PC-9 (cell line): Measurements from ENCODE around the gene SNPH. TPM values are rescaled to one million over a fixed set of nuclear protein-coding genes. Genes with fewer than 3 reads are reported as not detected.

Experiments used
- BruUV-seq: library from RNA; stranded (reverse); fragments of 400-500 nt; replicated peaks from 2 replicates; lab custom pipeline; 2021; lab: Mats Ljungman, UMichigan
- CTCF ChIA-PET: fragments of 300-600 bp; sonication (Branson Sonifier 250); formaldehyde crosslinking; loops from one replicate; lab custom pipeline; 2022; ENCODE audit warnings: antibody characterized with exemption; lab: Charles Lee
- POLR2A ChIA-PET: fragments of 300-600 bp; sonication (Branson Sonifier 250); formaldehyde crosslinking; loops from one replicate; lab custom pipeline; 2022; ENCODE audit warnings: antibody characterized with exemption; ENCODE audit not compliant: unreplicated experiment; lab: Charles Lee
- DNase-seq, 2 experiments: peaks; one replicate each; pipeline versions ENCODE4 v3.0.0 to v3.0.0-alpha.2; 2015 to 2022; ENCODE audit warnings: mixed read lengths in 1 of 2
- H2AFZ ChIP-seq: fragments of 200-600 bp; sonication (generic); 2 replicates; pipeline ENCODE4 v1.8.1; 2017; ENCODE audit warnings: antibody characterized with exemption
- H3F3A ChIP-seq: fragments of 200-600 bp; sonication (generic); 2 replicates; pipeline ENCODE4 v1.8.1; 2017; ENCODE audit warnings: antibody characterized with exemption, mild to moderate bottlenecking, low read depth; ENCODE audit not compliant: insufficient read depth
- H3K27ac ChIP-seq: fragments of 200-600 bp; sonication (generic); 2 replicates; pipeline ENCODE4 v1.6.1; 2016; ENCODE audit warnings: mixed run types
- H3K27me3 ChIP-seq: fragments of 200-600 bp; sonication (generic); 2 replicates; pipeline ENCODE4 v1.6.1; 2016; ENCODE audit warnings: low read depth, mixed run types; ENCODE audit not compliant: insufficient read depth
- H3K36me3 ChIP-seq: fragments of 200-600 bp; sonication (generic); 2 replicates; pipeline ENCODE4 v1.6.1; 2016; ENCODE audit warnings: low read depth, mixed run types
- H3K4me1 ChIP-seq: fragments of 200-600 bp; sonication (generic); replicated peaks from 2 replicates; pipeline ENCODE4 v1.6.1; 2016; ENCODE audit warnings: mixed run types; ENCODE audit not compliant: insufficient read depth
- H3K4me2 ChIP-seq: fragments of 200-600 bp; sonication (generic); 2 replicates; pipeline ENCODE4 v1.6.1; 2017; ENCODE audit warnings: mixed run types
- H3K4me3 ChIP-seq: fragments of 200-600 bp; sonication (generic); 2 replicates; pipeline ENCODE4 v1.6.1; 2016; ENCODE audit warnings: mixed run types
- H3K79me2 ChIP-seq: fragments of 200-600 bp; sonication (generic); 2 replicates; pipeline ENCODE4 v1.6.1; 2017; ENCODE audit warnings: low read depth, mixed run types
- H3K9me2 ChIP-seq: fragments of 200-600 bp; sonication (generic); 2 replicates; pipeline ENCODE4 v1.8.1; 2017; ENCODE audit warnings: mild to moderate bottlenecking; ENCODE audit not compliant: insufficient read depth
- H3K9me3 ChIP-seq: fragments of 200-600 bp; sonication (generic); 2 replicates; pipeline ENCODE4 v1.8.1; 2016; ENCODE audit warnings: low read depth; ENCODE audit not compliant: insufficient read depth
- H4K20me1 ChIP-seq: fragments of 200-600 bp; sonication (generic); 2 replicates; pipeline ENCODE4 v1.8.1; 2017; ENCODE audit not compliant: insufficient read depth
- EZH2 ChIP-seq: fragments of 200-600 bp; sonication (generic); IDR thresholded peaks from 2 replicates; pipeline ENCODE4 v1.8.0; 2017; ENCODE audit warnings: antibody characterized with exemption, low read depth
- intact Hi-C: fragments of 100-400 bp; cut with micrococcal nuclease; formaldehyde crosslinking; loops from one replicate; pipeline ENCODE4 v1.10.0; 2022; ENCODE audit not compliant: unreplicated experiment
- total RNA-seq: library from RNA; stranded (reverse); gene quantifications from 2 replicates; pipeline ENCODE4 v1.2.3, GENCODE V29; 2021
- TF ChIP-seq, protein P1 (sequence below): fragments of 200-600 bp; sonication (generic); conservative IDR thresholded peaks from 2 replicates; pipeline ENCODE4 v1.6.1; 2017; ENCODE audit warnings: mixed run types, antibody characterized with exemption, mild to moderate bottlenecking, moderate library complexity

SNPH gene
- total RNA-seq, 1 experiment from 2014 or later, result 3.4 TPM

DNA sequence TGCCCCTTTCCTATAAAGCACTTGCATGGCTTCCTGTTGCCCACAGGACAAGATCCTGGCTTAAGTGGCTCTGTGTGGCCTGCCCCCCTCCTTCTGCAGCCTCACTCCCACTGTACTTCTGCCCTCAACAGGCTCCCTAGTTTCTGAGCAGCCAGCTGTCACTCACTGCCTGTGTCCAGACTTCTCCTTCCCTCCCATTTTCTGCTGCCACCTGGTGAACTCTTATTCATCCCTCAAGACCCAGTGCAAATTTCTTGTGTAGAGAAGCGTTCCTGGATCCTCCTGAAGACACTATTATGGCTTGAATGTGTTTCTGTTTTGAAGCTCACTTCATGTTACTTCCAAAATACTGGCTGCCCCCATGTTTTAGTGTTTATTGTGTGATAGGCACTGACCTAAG is 26.5 kb downstream of the SNPH start:
- ChIA-PET CTCF (no interaction called here), POLR2A (no interaction called here)
- no peaks in the 10 kb centered on the region for H3F3A ChIP-seq
- H3K4me1 ChIP-seq, result no peaks in the 10 kb centered on the region
- H3K36me3 ChIP-seq, result no peaks in the 10 kb centered on the region
- no peaks in the 10 kb centered on the region; the same call in 1 of the 2 replicates for H4K20me1 ChIP-seq
- H3K9me2 ChIP-seq, result no peaks in the 10 kb centered on the region
- no peak overlapping the region for H2AFZ ChIP-seq
- BruUV-seq, result no TSS peak
- no peak for TF ChIP-seq EZH2
- TF ChIP-seq, protein P1, sequence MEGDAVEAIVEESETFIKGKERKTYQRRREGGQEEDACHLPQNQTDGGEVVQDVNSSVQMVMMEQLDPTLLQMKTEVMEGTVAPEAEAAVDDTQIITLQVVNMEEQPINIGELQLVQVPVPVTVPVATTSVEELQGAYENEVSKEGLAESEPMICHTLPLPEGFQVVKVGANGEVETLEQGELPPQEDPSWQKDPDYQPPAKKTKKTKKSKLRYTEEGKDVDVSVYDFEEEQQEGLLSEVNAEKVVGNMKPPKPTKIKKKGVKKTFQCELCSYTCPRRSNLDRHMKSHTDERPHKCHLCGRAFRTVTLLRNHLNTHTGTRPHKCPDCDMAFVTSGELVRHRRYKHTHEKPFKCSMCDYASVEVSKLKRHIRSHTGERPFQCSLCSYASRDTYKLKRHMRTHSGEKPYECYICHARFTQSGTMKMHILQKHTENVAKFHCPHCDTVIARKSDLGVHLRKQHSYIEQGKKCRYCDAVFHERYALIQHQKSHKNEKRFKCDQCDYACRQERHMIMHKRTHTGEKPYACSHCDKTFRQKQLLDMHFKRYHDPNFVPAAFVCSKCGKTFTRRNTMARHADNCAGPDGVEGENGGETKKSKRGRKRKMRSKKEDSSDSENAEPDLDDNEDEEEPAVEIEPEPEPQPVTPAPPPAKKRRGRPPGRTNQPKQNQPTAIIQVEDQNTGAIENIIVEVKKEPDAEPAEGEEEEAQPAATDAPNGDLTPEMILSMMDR, result no peak
- intact Hi-C loops, result no loop called here
- no peak overlapping the region for H3K4me2 ChIP-seq
- H3K27ac ChIP-seq, result no peak overlapping the region
- no peak for DNase-seq
- no peaks in the 10 kb centered on the region for H3K9me3 ChIP-seq
- H3K4me3 ChIP-seq, result no peak overlapping the region
- no peaks in the 10 kb centered on the region for H3K27me3 ChIP-seq
- H3K79me2 ChIP-seq, result no peaks in the 10 kb centered on the region

DNA sequence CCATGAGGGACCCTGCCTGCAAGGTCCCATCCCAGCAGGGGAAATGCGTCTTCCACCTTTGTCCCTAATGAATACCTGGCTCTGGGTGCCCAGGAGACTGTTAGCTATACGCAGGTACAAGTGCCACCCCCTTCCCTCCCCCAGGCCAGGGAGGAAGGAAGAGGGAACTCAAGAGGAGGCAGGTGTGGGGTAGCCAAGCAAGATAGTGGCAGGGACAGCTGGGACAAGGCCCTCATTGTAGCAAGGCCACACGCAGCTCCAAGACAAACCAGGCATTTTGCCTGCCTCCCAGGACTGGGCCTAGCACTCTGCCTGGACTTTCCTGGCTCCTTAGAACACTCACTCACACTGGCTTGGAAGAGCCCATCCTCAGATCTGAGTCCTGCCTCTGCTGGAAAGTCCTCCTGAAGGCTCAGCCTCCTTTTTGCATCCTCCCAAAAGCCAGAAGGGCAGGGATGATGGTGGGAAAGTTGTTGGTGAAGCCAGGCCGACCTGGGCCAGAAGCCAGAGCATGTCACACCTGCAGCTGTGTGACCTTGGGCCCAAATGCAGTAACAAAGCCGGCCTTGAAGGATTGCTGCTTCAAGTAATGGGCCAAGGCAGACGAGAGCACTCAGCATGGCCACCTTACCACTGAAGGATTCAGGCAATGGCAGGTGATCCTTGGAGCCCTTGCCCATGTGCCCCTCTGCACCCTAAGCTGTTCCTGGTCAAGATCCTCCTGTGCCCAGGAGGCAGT is 27.7 kb downstream of the SNPH start:
- Histone ChIP-seq H3K9me3 (no peaks in the 10 kb centered on the region), H2AFZ (no peak overlapping the region), H3K27ac (no peak overlapping the region), H3K4me2 (no peak overlapping the region), H3F3A (no peaks in the 10 kb centered on the region), H3K36me3 (no peaks in the 10 kb centered on the region), H3K4me1 (no peaks in the 10 kb centered on the region), H3K4me3 (no peak overlapping the region), H3K79me2 (no peaks in the 10 kb centered on the region), H4K20me1 (no peaks in the 10 kb centered on the region; the same call in 1 of the 2 replicates), H3K9me2 (no peaks in the 10 kb centered on the region), H3K27me3 (no peaks in the 10 kb centered on the region)
- TF ChIP-seq EZH2, result no peak
- TF ChIP-seq, protein P1, result no peak
- ChIA-PET CTCF (no interaction called here), POLR2A (no interaction called here)
- DNase-seq, result no peak
- no TSS peak for BruUV-seq
- intact Hi-C loops, result no loop called here

DNA sequence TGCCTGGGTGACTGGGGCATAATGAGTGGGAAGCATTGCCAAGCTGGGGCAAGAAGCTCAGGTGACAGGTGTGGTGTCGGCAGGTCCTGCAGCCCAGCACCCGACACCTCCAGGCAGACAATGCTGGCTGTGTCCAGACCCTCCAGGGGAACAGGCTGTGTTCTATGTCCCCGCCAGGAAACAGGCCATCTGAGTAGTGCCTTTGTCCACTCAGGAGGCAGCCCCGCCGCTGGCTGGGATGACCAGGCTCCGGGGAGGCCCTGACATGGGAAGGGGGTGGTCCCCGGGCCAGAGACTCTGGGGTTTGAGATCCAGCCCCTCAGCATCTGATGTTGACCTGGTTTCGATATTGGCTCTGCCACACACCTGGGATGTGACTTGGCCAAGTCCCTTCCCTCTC is 28.4 kb downstream of the SNPH start:
- Histone ChIP-seq H2AFZ (no peak overlapping the region), H3K4me3 (no peak overlapping the region), H3K9me3 (no peaks in the 10 kb centered on the region), H3K79me2 (no peaks in the 10 kb centered on the region), H4K20me1 (no peaks in the 10 kb centered on the region; the same call in 1 of the 2 replicates), H3F3A (no peaks in the 10 kb centered on the region), H3K27me3 (no peaks in the 10 kb centered on the region), H3K27ac (no peak overlapping the region), H3K4me1 (no peaks in the 10 kb centered on the region), H3K4me2 (no peak overlapping the region), H3K9me2 (no peaks in the 10 kb centered on the region), H3K36me3 (no peaks in the 10 kb centered on the region)
- intact Hi-C loops, result no loop called here
- ChIA-PET POLR2A (no interaction called here), CTCF (no interaction called here)
- DNase-seq, result no peak
- no TSS peak for BruUV-seq
- TF ChIP-seq EZH2, result no peak
- TF ChIP-seq, protein P1, result no peak
